NAMALWA (cell line): ENCODE results near the gene ATRNL1.

Experiments
- DNase-seq: peaks from one replicate; pipeline ENCODE4 v3.0.0-alpha.2; 2015; ENCODE audit warnings: low spot score

The ATRNL1 gene

GRCh38 chr10:115985786-115986185 is 892.6 kb downstream of the ATRNL1 start:
- DNase-seq: no peak

DNA sequence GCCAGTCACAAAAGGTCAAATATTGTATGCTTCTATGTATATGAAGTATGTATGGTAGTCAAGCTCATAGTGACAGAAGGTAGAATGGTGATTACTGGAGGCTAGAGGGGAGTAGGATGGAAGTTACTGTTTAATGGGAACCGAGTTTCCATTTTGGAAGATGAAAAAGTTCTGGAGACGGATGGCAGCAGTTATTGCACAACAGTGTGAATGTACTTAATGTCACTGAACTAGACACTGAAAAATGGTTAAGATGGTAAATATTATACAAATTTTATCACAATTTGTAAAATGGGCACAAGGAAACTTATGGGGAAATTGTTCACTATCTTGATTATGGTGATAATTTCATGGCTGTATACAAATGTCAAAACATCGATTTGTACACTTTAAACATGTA is 895.2 kb downstream of the ATRNL1 start:
- no peak for DNase-seq

DNA sequence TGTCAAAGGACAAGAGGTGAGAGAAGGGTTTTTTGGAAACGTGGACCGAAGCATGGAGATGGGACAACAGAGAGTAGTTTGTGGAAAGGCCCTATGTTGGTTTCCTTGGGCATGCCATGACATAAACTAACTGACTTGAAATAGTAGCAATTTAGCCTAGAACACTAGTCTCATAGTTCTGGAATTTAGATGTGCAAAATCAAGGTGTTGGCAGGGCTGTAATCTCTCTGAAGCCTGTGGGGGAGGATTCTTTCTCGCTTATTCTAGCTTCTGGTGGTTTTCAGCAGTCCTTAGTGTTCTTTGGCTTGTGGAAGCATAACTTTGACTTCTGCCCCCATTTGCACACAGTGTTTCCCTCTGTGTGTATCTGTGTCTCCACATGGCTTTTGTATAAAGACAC is 896.5 kb downstream of the ATRNL1 start:
- no peak for DNase-seq

DNA sequence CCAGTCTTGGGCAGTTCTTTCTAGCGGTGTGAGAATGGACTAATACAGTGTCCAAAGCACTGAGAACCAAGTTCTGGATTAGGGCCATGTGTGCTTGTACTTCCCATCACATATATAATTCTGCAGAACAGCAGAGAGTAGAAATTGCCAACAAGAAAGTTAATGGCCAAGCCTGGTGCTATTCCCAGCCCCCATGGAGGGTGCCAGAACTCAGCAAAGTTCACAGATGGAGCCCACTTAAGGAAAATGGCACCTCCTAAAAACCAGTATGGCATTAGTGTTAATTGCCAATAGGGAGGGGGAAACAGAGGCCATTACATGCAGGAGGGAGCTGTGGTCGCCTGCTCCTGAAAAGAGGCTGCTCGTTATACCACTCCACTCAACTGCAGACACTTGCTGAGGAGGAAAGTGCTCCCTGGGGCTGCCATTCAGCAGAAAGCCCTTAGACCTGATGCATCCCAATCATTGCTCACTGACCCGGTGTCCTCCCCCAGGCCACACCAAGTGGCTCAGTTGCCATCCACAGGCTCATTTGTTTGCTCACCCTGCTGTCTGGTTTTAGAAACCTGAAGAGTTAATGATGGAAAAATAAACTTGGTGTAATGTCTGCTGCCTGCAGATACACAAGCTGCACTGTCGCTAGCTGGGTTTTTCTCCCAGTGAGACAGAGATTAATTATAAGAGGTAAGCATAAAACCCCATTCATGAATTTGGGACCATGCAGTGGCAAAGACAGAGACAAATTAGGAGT is 899.2 kb downstream of the ATRNL1 start:
- no peak for DNase-seq

DNA sequence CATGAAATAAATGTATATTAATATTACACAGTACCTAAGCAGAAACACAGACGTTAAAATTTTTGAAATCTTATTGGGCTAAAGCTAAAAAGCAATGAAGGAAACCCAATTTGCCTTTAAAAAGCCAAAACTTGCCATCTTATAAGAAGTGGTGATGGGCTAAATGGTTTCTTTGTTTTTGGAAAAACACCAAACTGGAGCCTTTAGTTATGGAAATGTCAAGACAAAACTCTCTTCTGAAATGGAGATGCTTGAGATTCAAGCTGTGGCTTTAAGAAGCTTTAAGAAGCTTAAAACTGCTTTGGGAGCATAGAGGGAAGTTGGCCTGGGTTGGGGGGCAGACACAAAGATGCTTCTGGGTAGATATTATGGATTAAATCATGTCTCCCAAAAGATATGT is 902.9 kb downstream of the ATRNL1 start:
- DNase-seq: no peak

DNA sequence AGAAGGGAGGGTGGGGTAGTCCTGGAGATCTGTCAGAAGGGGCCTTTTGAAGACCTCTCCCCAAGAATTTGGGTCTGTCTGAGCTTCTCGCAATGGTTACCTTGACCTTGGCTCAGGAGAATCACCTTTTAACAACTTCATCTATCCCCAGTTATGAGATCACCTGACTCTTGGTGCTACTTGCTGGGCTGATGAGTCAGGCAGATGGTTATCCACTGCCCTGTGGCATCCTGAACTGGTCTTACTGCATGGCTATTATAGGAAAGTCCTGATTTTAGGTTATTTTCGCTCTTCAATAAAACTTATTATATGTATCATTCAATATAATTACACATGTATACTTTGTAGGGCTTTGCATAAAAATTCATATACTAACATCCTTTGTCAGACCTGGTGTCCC is 905.1 kb downstream of the ATRNL1 start:
- no peak for DNase-seq
